CD8-positive, alpha-beta memory T cell (primary cell): ENCODE measurements around the gene PRSS21. TPM values are rescaled to one million over a fixed set of nuclear protein-coding genes. Genes with fewer than 3 reads are reported as not detected.

Source experiments
- CTCF ChIA-PET: fragments of 350-600 bp; sonication (Branson Sonifier 250); formaldehyde crosslinking; loops from one replicate; lab custom pipeline; 2021; ENCODE audit warnings: antibody characterized with exemption; lab: Charles Lee
- POLR2A ChIA-PET: fragments of 350-600 bp; sonication (Branson Sonifier 250); formaldehyde crosslinking; loops from one replicate; lab custom pipeline; 2021; ENCODE audit warnings: antibody characterized with exemption; lab: Charles Lee
- DNase-seq, 5 donors: peaks; one replicate each; pipeline versions ENCODE4 v3.0.0 to v3.0.0-alpha.2; 2020 to 2022; ENCODE audit warnings: mixed read lengths in 1 of 5
- H3K27ac ChIP-seq: one replicate; pipeline ENCODE4 v1.7.0; 2013; ENCODE audit warnings: low read depth, mild to moderate bottlenecking, low read length, moderate library complexity
- H3K27me3 ChIP-seq: 2 replicates; pipeline ENCODE4 v1.7.0; 2013; ENCODE audit warnings: low read length, mild to moderate bottlenecking; ENCODE audit not compliant: insufficient read depth, poor library complexity, severe bottlenecking
- H3K36me3 ChIP-seq: 2 replicates; pipeline ENCODE4 v1.7.0; 2013; ENCODE audit warnings: mild to moderate bottlenecking, low read length, moderate library complexity; ENCODE audit not compliant: insufficient read depth
- H3K4me1 ChIP-seq: 2 replicates; pipeline ENCODE4 v1.7.0; 2013; ENCODE audit warnings: mild to moderate bottlenecking, low read length, moderate library complexity; ENCODE audit not compliant: insufficient read depth
- H3K4me3 ChIP-seq: 2 replicates; pipeline ENCODE4 v1.7.0; 2013; ENCODE audit warnings: mild to moderate bottlenecking, low read length
- H3K9me3 ChIP-seq: 2 replicates; pipeline ENCODE4 v1.7.0; 2013; ENCODE audit warnings: mild to moderate bottlenecking, low read length
- H3K27ac Mint-ChIP-seq, 8 donors: one replicate each; pipeline ENCODE4 v1.8.0; 2020 to 2021; ENCODE audit warnings: mixed read lengths in 8 of 8, mild to moderate bottlenecking in 6 of 8, inconsistent platforms in 3 of 8, moderate library complexity in 3 of 8
- H3K27me3 Mint-ChIP-seq, 2 donors: one replicate each; pipeline ENCODE4 v1.8.0; 2020 to 2021; ENCODE audit warnings: mixed read lengths in 2 of 2, mild to moderate bottlenecking in 1 of 2, moderate library complexity in 1 of 2
- H3K36me3 Mint-ChIP-seq, 3 donors: one replicate each; pipeline ENCODE4 v1.8.0; 2020 to 2021; ENCODE audit warnings: mixed read lengths in 3 of 3, inconsistent platforms in 1 of 3, mild to moderate bottlenecking in 1 of 3
- H3K4me1 Mint-ChIP-seq, 3 donors: one replicate each; pipeline ENCODE4 v1.8.0; 2020 to 2021; ENCODE audit warnings: mixed read lengths in 3 of 3, inconsistent platforms in 1 of 3, mild to moderate bottlenecking in 1 of 3
- H3K4me3 Mint-ChIP-seq, 7 donors: one replicate each; pipeline ENCODE4 v1.8.0; 2020 to 2021; ENCODE audit warnings: mixed read lengths in 7 of 7, mild to moderate bottlenecking in 6 of 7, moderate library complexity in 4 of 7, inconsistent platforms in 2 of 7
- H3K9me3 Mint-ChIP-seq, 5 donors: one replicate each; pipeline ENCODE4 v1.8.0; 2020 to 2022; ENCODE audit warnings: mixed read lengths in 5 of 5, mild to moderate bottlenecking in 3 of 5, moderate library complexity in 2 of 5, inconsistent platforms in 1 of 5
- polyA plus RNA-seq: library from polyadenylated mRNA; unstranded; fragments of 300-500 nt; fragmentation: Illumina TruSeq; gene quantifications from one replicate; pipeline ENCODE4 v1.2.3, GENCODE V29; 2021
- total RNA-seq, 2 experiments: library from RNA; stranded (reverse); gene quantifications; one replicate each; pipeline ENCODE4 v1.2.3, GENCODE V29; 2021

The PRSS21 gene
- total and polyA plus RNA-seq, 3 experiments from 2014 or later, result 8.8 to 13.6 (median 9.2) TPM

DNA sequence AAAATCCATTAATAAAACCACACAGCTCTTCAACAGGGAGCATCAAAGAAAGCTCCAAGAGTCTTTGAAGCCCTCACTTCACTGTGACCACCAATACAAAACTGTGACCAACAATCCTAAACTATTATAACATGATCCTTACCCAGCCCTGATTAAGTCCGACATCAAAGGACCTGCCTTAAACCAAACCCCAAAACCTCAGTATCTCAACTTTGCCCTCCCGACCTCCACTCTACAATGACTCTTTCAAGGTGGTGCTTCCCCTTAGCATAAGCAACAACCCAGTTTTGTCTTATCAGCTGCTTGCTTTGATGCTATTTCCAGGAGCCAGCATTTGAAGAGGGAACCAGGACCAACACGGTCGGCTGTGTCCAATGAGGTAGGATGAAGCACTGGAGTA, 49.4 kb downstream of the PRSS21 start:
- no peaks in the 10 kb centered on the region for H3K27me3 ChIP-seq
- peaks cover 0 to 2% of the 10 kb centered on the region in 2 donors for H3K27me3 Mint-ChIP-seq
- H3K36me3 ChIP-seq, result no peaks in the 10 kb centered on the region
- peak overlapping the region in 6 of 8 donors; percentile 5 to 81 (median 34) for H3K27ac Mint-ChIP-seq
- H3K9me3 ChIP-seq, result no peaks in the 10 kb centered on the region
- H3K36me3 Mint-ChIP-seq, result no peaks in the 10 kb centered on the region
- H3K4me1 Mint-ChIP-seq, result peaks cover 17 to 23% (median 20%) of the 10 kb centered on the region in 3 donors
- peaks cover 13% of the 10 kb centered on the region for H3K4me1 ChIP-seq
- no peaks in the 10 kb centered on the region for H3K9me3 Mint-ChIP-seq
- no peak for DNase-seq
- H3K4me3 ChIP-seq, result no peak overlapping the region
- H3K4me3 Mint-ChIP-seq, result peak overlapping the region in 3 of 7 donors; percentile 8 to 80 (median 16)
- ChIA-PET POLR2A (no interaction called here), CTCF (interaction anchor here (1.7 kb wide), 1 partner anchor 28 kb away, joined by 4 read pairs; no protein-coding TSS in a partner anchor)
- no peak overlapping the region for H3K27ac ChIP-seq

DNA sequence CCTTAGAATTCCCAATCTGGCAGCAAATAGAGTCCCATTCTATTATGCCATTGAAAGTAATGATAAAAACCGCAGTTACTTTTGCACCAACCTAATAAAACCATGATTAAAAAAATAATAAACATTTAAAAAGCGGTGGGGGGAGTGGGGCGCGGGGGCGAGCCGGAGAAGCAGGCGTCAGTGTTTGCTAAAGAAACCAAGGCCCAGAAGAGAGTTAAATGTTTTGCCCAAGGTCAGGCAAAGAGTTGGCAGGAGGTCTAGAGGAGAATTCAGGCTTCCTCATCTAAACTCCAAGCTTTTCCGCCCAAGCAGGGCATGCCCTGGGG, 50.6 kb downstream of the PRSS21 start:
- H3K4me3 ChIP-seq, result peak overlapping the region; percentile 73
- no peaks in the 10 kb centered on the region for H3K9me3 ChIP-seq
- no peaks in the 10 kb centered on the region for H3K36me3 ChIP-seq
- peak overlapping the region; percentile 79 for H3K27ac ChIP-seq
- peaks cover 17 to 23% (median 20%) of the 10 kb centered on the region in 3 donors for H3K4me1 Mint-ChIP-seq
- ChIA-PET CTCF (interaction anchor here (0.8 to 3.4 kb wide), 19 partner anchors 11 to 212 kb away, joined by 3 to 51 read pairs (median 6); partner anchors contain the start of genes ELOB, FLYWCH1, FLYWCH2 and PRSS21), POLR2A (interaction anchor here (1.2 to 1.8 kb wide), 2 partner anchors 16 to 194 kb away, joined by 6 to 19 read pairs; partner anchors contain the start of gene FLYWCH2)
- H3K4me1 ChIP-seq, result peaks cover 13% of the 10 kb centered on the region
- peak overlapping the region; percentile 73 to 93 (median 87) for H3K4me3 Mint-ChIP-seq
- no peaks in the 10 kb centered on the region for H3K27me3 Mint-ChIP-seq
- H3K27ac Mint-ChIP-seq, result peak overlapping the region; percentile 75 to 96 (median 86)
- no peaks in the 10 kb centered on the region for H3K9me3 Mint-ChIP-seq
- no peaks in the 10 kb centered on the region for H3K36me3 Mint-ChIP-seq
- no peaks in the 10 kb centered on the region for H3K27me3 ChIP-seq
- no peak for DNase-seq

DNA sequence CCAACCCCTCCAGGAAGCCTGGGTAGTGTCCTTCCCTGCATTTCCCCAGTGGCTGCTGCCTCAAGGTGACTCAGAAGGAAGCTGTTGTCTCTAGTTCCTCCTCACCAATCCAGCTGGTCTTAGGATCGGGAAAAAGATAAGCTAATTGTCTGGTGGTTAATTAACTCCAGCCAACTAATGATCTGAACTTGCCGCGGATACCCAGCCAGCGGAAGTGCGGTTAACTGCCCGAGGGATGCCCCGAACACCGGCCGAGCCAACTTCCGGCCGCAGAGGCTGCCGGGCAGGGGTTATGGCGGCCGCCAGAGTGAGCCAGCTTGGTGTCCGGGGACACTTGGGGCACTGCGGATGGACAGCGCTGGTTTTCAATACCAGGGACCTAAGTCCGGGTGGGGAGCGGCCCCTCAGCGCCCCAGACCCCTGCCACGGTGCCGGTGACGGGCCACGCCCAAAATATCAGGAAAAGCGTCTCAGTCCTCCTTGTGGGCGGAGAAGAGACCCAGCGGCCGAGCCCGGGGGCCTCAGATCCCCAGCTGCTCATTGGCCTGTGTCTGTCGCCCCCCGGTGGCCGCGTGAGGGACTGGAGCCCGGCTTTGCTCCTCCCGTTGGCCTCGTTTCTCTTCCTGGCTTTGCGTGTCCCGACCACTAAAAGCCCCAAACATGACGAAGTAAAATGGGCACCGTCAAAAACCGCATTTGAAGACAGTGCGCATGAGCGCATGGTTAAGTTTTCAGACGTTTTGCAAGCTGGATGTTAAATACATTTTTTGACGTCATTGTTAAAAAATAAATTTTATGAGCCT, 51.2 kb downstream of the PRSS21 start:
- no peaks in the 10 kb centered on the region for H3K9me3 ChIP-seq
- peak overlapping the region; percentile 79 for H3K27ac ChIP-seq
- H3K4me3 Mint-ChIP-seq, result peak overlapping the region; percentile 73 to 93 (median 87)
- H3K4me1 ChIP-seq, result peaks cover 13% of the 10 kb centered on the region
- H3K4me3 ChIP-seq, result peak overlapping the region; percentile 73
- POLR2A ChIA-PET, result interaction anchor here (0.6 to 1.8 kb wide), 4 partner anchors 15 to 195 kb away, joined by 3 to 19 read pairs (median 5); partner anchors contain the start of gene FLYWCH2
- H3K36me3 Mint-ChIP-seq, result no peaks in the 10 kb centered on the region
- no peaks in the 10 kb centered on the region for H3K27me3 Mint-ChIP-seq
- CTCF ChIA-PET, result interaction anchor here (0.8 to 3.4 kb wide), 22 partner anchors 12 to 212 kb away, joined by 3 to 51 read pairs (median 5); partner anchors contain the start of genes ELOB, FLYWCH1, FLYWCH2 and PRSS21
- peak overlapping the region; percentile 75 to 96 (median 86) for H3K27ac Mint-ChIP-seq
- H3K9me3 Mint-ChIP-seq, result no peaks in the 10 kb centered on the region
- no peaks in the 10 kb centered on the region for H3K27me3 ChIP-seq
- H3K36me3 ChIP-seq, result no peaks in the 10 kb centered on the region
- peaks cover 17 to 23% (median 20%) of the 10 kb centered on the region in 3 donors for H3K4me1 Mint-ChIP-seq
- peak; percentile 93 to 96 (median 94) for DNase-seq

Other genes with a start within 250 kb of the PRSS21 start
- gene KCTD5, start 134.7 kb upstream of the PRSS21 start, total RNA-seq, result 10 to 100 TPM; 49.7 to 50.5 TPM
- 21.2 TPM for gene KCTD5, start 134.7 kb upstream of the PRSS21 start, polyA plus RNA-seq
- 1 to 10 TPM; 1.3 to 1.6 TPM for gene PRSS27, start 97.0 kb upstream of the PRSS21 start, total RNA-seq
- gene PRSS27, start 97.0 kb upstream of the PRSS21 start, polyA plus RNA-seq, result not detected
- gene SRRM2, start 64.6 kb upstream of the PRSS21 start, total RNA-seq, result 100 to 1,000 TPM; 517 to 529 TPM
- 130 TPM for gene SRRM2, start 64.6 kb upstream of the PRSS21 start, polyA plus RNA-seq
- gene ELOB, start 40.0 kb upstream of the PRSS21 start, total RNA-seq, result 100 to 1,000 TPM; 322 to 338 TPM
- gene ELOB, start 40.0 kb upstream of the PRSS21 start, polyA plus RNA-seq, result 274 TPM
- under 1 TPM; 0.15 to 0.22 TPM for gene PRSS33, start 29.7 kb upstream of the PRSS21 start, total RNA-seq
- gene PRSS33, start 29.7 kb upstream of the PRSS21 start, polyA plus RNA-seq, result not detected
- not detected for gene PRSS41, start 18.8 kb upstream of the PRSS21 start, total RNA-seq
- not detected for gene PRSS41, start 18.8 kb upstream of the PRSS21 start, polyA plus RNA-seq
- under 1 TPM; 0.29 to 0.74 TPM for gene ZG16B, start 13.1 kb downstream of the PRSS21 start, total RNA-seq
- not detected for gene ZG16B, start 13.1 kb downstream of the PRSS21 start, polyA plus RNA-seq
- gene PRSS22, start 40.9 kb downstream of the PRSS21 start, total RNA-seq, result not detected
- gene PRSS22, start 40.9 kb downstream of the PRSS21 start, polyA plus RNA-seq, result not detected
- gene FLYWCH2, start 66.0 kb downstream of the PRSS21 start, total RNA-seq, result 10 to 100 TPM; 24.7 to 27.2 TPM
- gene FLYWCH2, start 66.0 kb downstream of the PRSS21 start, polyA plus RNA-seq, result 24.0 TPM
- gene FLYWCH1, start 94.7 kb downstream of the PRSS21 start, total RNA-seq, result 10 to 100 TPM; 37.2 to 39.8 TPM
- 20.9 TPM for gene FLYWCH1, start 94.7 kb downstream of the PRSS21 start, polyA plus RNA-seq
- gene KREMEN2, start 147.0 kb downstream of the PRSS21 start, total RNA-seq, result not detected
- not detected for gene KREMEN2, start 147.0 kb downstream of the PRSS21 start, polyA plus RNA-seq
- 10 to 100 TPM; 38.7 to 39.0 TPM for gene PAQR4, start 152.1 kb downstream of the PRSS21 start, total RNA-seq
- 1.5 TPM for gene PAQR4, start 152.1 kb downstream of the PRSS21 start, polyA plus RNA-seq
- 100 to 1,000 TPM; 103 to 112 TPM for gene PKMYT1, start 163.2 kb downstream of the PRSS21 start, total RNA-seq
- gene PKMYT1, start 163.2 kb downstream of the PRSS21 start, polyA plus RNA-seq, result 0.18 TPM
- not detected for gene CLDN9, start 195.7 kb downstream of the PRSS21 start, total RNA-seq
- gene CLDN9, start 195.7 kb downstream of the PRSS21 start, polyA plus RNA-seq, result not detected
- gene CLDN6, start 200.9 kb downstream of the PRSS21 start, total RNA-seq, result not detected
- gene CLDN6, start 200.9 kb downstream of the PRSS21 start, polyA plus RNA-seq, result not detected
- 1 to 10 TPM; 3.7 to 4.5 TPM for gene TNFRSF12A, start 203.1 kb downstream of the PRSS21 start, total RNA-seq
- gene TNFRSF12A, start 203.1 kb downstream of the PRSS21 start, polyA plus RNA-seq, result 2.1 TPM
- gene HCFC1R1, start 206.7 kb downstream of the PRSS21 start, total RNA-seq, result 10 to 100 TPM; 25.6 to 26.3 TPM
- gene HCFC1R1, start 206.7 kb downstream of the PRSS21 start, polyA plus RNA-seq, result 23.7 TPM
- gene THOC6, start 206.8 kb downstream of the PRSS21 start, total RNA-seq, result 10 to 100 TPM; 56.8 to 59.4 TPM
- gene THOC6, start 206.8 kb downstream of the PRSS21 start, polyA plus RNA-seq, result 46.2 TPM
- gene BICDL2, start 219.7 kb downstream of the PRSS21 start, total RNA-seq, result not detected
- not detected for gene BICDL2, start 219.7 kb downstream of the PRSS21 start, polyA plus RNA-seq
- gene MMP25, start 229.3 kb downstream of the PRSS21 start, total RNA-seq, result 1 to 10 TPM; 1.5 to 1.9 TPM
- gene MMP25, start 229.3 kb downstream of the PRSS21 start, polyA plus RNA-seq, result 0.90 TPM
- gene IL32, start 248.4 kb downstream of the PRSS21 start, total RNA-seq, result 100 to 1,000 TPM; 975 to 992 TPM
- 3,843 TPM for gene IL32, start 248.4 kb downstream of the PRSS21 start, polyA plus RNA-seq